H1 (cell line): Measurements from ENCODE around the gene ITGAV. TPM values are rescaled to one million over a fixed set of nuclear protein-coding genes. Genes with fewer than 3 reads are reported as not detected.

Experiments used
- ASH2L ChIP-seq: fragments of 200-600, 300-600 bp; sonication (generic); IDR thresholded peaks from one replicate; pipeline ENCODE4 v1.7.1; 2017; ENCODE audit warnings: low read length
- BRCA1 ChIP-seq: IDR thresholded peaks from 2 replicates; pipeline ENCODE4 v1.6.1; 2012; ENCODE audit warnings: low read depth, low read length, improper control_type of control experiment
- CEBPB ChIP-seq: IDR thresholded peaks from 2 replicates; pipeline ENCODE4 v1.6.1; 2012; ENCODE audit warnings: low read depth, low read length
- CHD1 ChIP-seq: IDR thresholded peaks from 2 replicates; pipeline ENCODE4 v1.6.1; 2012; ENCODE audit warnings: low read depth, low read length, improper control_type of control experiment
- CHD7 ChIP-seq: fragments of 300-600 bp; sonication (generic); IDR thresholded peaks from 2 replicates; pipeline ENCODE4 v1.7.1; 2012; ENCODE audit warnings: low read length, moderate library complexity, mild to moderate bottlenecking, inconsistent platforms; ENCODE audit not compliant: insufficient replicate concordance
- polyA plus RNA-seq, 7 experiments: library from polyadenylated mRNA; depleted of rRNA in 3 of 7; stranded (reverse) in 5 of 7; unstranded in 2 of 7; fragments of >200 nt in 5 of 7; fragments of 200-250 nt in 2 of 7; gene quantifications; 1 replicate in 5 of 7; 2 replicates in 1 of 7; 4 replicates in 1 of 7; pipeline versions ENCODE4 v1.2.1 to v1.2.3, GENCODE V29; 2011 to 2013; ENCODE audit warnings: missing spikeins in 2 of 7, mixed read lengths in 2 of 7
- total RNA-seq: library from RNA; stranded (reverse); fragmentation: NEBNext Ultra II Directional; extraction: Animal tissue kit (Norgen Biotek cat#: 25700); gene quantifications from 2 replicates; pipeline ENCODE4 v1.2.1, GENCODE V29; 2021

Gene ITGAV
- total and polyA plus RNA-seq, 2 of the 8 experiments (the other 6 are each of a cell fraction or from before 2014, with no cell fraction given), result 11.7 to 42.4 TPM

- no peak for TF ChIP-seq CHD7
- no peak for TF ChIP-seq BRCA1
- no peak for TF ChIP-seq CHD1
- TF ChIP-seq CEBPB, result no peak
- TF ChIP-seq ASH2L, result no peak
Measured at GRCh38 chr2:186618696-186619095, 28.8 kb downstream of the ITGAV start (continued).
